ENCODE results near the gene MAT2B. TPM values are rescaled to one million over a fixed set of nuclear protein-coding genes. Genes with fewer than 3 reads are reported as not detected.
A peak's percentile ranks its signal among the peaks of the same experiment; 100 is the strongest.

The MAT2B gene
- total RNA-seq (10 to 100 TPM; 38.5 to 55.0 TPM), polyA plus RNA-seq (ENCODE audit: insufficient read length in 2 of 2) (10 to 100 TPM; 37.5 to 38.6 TPM)
- long read RNA-seq, donor 1, transcript MAT2B-202 (7 exons, 2,103 nt) = major isoform, 14 of 16 reads
- long read RNA-seq, donor 1, partial matches to known transcripts = 0 of 16 reads
- long read RNA-seq, donor 1, other reads (novel, unspliced or antisense) = 0 of 16 reads
- long read RNA-seq, donor 2, transcript MAT2B-202 (7 exons, 2,103 nt) = major isoform, 5 of 5 reads
- long read RNA-seq, donor 2, partial matches to known transcripts = 0 of 5 reads
- long read RNA-seq, donor 2, other reads (novel, unspliced or antisense) = 0 of 5 reads
- long read RNA-seq, donor 3, transcript MAT2B-202 (7 exons, 2,103 nt) = major isoform, 8 of 9 reads
- long read RNA-seq, donor 3, partial matches to known transcripts = 0 of 9 reads
- long read RNA-seq, donor 3, other reads (novel, unspliced or antisense) = 0 of 9 reads
- long read RNA-seq, donor 4, transcript MAT2B-202 (7 exons, 2,103 nt) = major isoform, 27 of 53 reads
- long read RNA-seq, donor 4, transcript MAT2B-201 (7 exons, 2,226 nt) = minor isoform, 10 of 53 reads
- long read RNA-seq, donor 4, partial matches to known transcripts = 13 of 53 reads
- long read RNA-seq, donor 4, other reads (novel, unspliced or antisense) = 0 of 53 reads

DNA sequence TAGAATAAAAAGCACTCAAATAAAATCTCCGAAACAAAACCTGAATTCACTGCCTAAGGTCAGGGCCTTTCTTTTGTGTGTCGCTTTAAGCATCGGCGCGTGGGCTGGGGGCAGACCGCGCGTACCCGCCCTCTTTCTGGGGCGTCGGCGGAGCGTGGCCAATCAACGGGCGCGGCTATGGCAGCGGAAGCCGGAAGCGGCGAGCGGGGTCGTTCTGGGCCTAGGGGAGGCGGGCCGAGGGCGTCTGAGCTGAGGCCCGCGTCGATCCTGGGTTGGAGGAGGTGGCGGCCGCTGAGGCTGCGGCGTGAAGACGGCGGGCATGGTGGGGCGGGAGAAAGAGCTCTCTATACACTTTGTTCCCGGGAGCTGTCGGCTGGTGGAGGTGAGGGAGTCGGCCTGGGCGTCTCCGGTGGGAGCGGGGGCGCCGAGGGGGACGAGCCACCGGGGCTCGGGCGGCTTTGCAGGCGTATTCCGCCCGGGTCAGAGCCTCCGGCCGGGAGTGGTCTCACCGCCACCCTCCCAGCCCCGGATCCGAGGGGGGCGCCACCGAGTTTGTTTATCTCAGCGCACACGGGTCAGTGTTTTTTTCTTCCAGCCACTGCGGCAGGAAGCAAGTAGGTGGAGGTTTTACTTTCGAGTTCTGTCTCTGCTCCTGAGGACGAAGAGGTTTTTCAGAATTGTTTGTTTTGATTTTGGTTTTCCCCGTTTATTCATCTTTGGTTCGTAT lies at the start of gene MAT2B:
Gene MAT2B (plus strand): TSS at position 252 of the 727 bp plus-strand sequence. CDS start 68 bp downstream, at position 320.
- Histone ChIP-seq H3K27me3 (ENCODE audit: control insufficient read depth, insufficient read depth, low read length) (no peaks in the 10 kb centered on the region), H3K9me3 (ENCODE audit: control insufficient read depth, insufficient read depth, low read length) (no peaks in the 10 kb centered on the region), H3K4me3 (ENCODE audit: low read depth, low read length) (peak within 1 kb of the TSS; percentile 61), H3K36me3 (ENCODE audit: control insufficient read depth, insufficient read depth, low read length) (no peaks in the 10 kb centered on the region), H3K4me1 (ENCODE audit: control insufficient read depth, insufficient read depth, low read length) (peaks cover 13% of the 10 kb centered on the region), H3K27ac (ENCODE audit: low read depth, low read length) (peak within 1 kb of the TSS; percentile 97)
- peak; percentile 77 to 98 (median 88) for DNase-seq (ENCODE audit: low read depth in 4 of 6, low spot score in 6 of 6)
- WGBS (ENCODE audit: insufficient coverage) = 0% methylated on average over 58 of the region's 64 CpGs

DNA sequence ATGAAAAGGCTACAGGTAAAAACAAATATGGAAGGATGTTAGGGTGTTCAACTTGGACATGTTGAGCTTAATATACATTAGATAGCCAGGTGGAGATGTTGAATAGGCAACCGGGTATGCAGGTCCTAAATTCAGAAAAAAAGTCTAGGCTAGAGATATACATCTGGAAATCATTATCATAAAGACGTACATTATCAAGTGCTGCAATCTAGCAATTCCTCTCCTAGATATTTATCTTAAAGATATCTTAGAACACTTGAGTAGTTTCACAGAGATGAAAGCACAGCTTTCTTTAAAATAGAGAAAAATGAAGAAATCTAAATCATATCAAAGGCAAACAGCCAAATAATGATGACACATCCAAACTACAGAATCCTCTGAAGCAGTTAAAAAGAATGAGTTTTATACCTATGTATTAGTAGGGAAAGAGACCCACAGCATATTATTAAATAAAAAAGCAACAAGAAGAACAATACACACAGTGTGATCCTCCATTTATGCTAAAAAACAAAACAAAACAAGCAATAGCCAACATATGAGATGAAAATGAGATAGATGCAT lies 49.3 kb upstream of the MAT2B start:
- H3K4me1 ChIP-seq (ENCODE audit: control insufficient read depth, insufficient read depth, low read length) = peaks cover 11% of the 10 kb centered on the region
- DNase-seq (ENCODE audit: low read depth in 4 of 6, low spot score in 6 of 6) = no peak
- no peak overlapping the region for H3K4me3 ChIP-seq (ENCODE audit: low read depth, low read length)
- WGBS (ENCODE audit: insufficient coverage) = no CpG with 5 or more reads among the region's 2 CpGs
- H3K36me3 ChIP-seq (ENCODE audit: control insufficient read depth, insufficient read depth, low read length) = peaks cover 14% of the 10 kb centered on the region
- H3K27ac ChIP-seq (ENCODE audit: low read depth, low read length) = no peak overlapping the region
- H3K27me3 ChIP-seq (ENCODE audit: control insufficient read depth, insufficient read depth, low read length) = no peaks in the 10 kb centered on the region
- no peaks in the 10 kb centered on the region for H3K9me3 ChIP-seq (ENCODE audit: control insufficient read depth, insufficient read depth, low read length)

DNA sequence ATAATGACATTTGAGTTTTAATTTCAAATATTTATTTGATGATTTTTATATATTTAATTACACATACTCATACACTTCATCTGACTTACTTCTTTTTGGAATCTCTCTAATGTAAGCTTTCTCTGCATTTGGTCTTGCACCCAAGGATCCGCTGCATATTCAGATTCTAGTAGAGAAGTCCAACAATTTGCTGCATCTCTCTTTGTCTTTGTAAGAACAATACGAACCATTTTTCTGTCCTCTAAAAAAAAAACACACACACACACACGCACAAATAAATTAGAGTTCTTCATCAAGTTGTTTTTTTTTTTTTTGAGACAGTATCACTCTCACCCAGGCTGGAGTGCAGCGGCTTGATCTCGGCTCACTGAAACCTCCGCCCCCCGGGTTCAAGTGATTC lies 48.6 kb upstream of the MAT2B start:
- no peak for DNase-seq (ENCODE audit: low read depth in 4 of 6, low spot score in 6 of 6)
- H3K4me1 ChIP-seq (ENCODE audit: control insufficient read depth, insufficient read depth, low read length) = peaks cover 11% of the 10 kb centered on the region
- no peaks in the 10 kb centered on the region for H3K9me3 ChIP-seq (ENCODE audit: control insufficient read depth, insufficient read depth, low read length)
- peaks cover 10% of the 10 kb centered on the region for H3K36me3 ChIP-seq (ENCODE audit: control insufficient read depth, insufficient read depth, low read length)
- H3K27ac ChIP-seq (ENCODE audit: low read depth, low read length) = no peak overlapping the region
- H3K27me3 ChIP-seq (ENCODE audit: control insufficient read depth, insufficient read depth, low read length) = no peaks in the 10 kb centered on the region
- WGBS (ENCODE audit: insufficient coverage) = no CpG with 5 or more reads among the region's 7 CpGs
- no peak overlapping the region for H3K4me3 ChIP-seq (ENCODE audit: low read depth, low read length)

GRCh38 chr5:163458778-163459385 lies 46.5 kb upstream of the MAT2B start:
- Histone ChIP-seq H3K9me3 (ENCODE audit: control insufficient read depth, insufficient read depth, low read length) (no peaks in the 10 kb centered on the region), H3K36me3 (ENCODE audit: control insufficient read depth, insufficient read depth, low read length) (peaks cover 9% of the 10 kb centered on the region), H3K27me3 (ENCODE audit: control insufficient read depth, insufficient read depth, low read length) (no peaks in the 10 kb centered on the region), H3K4me3 (ENCODE audit: low read depth, low read length) (peak overlapping the region; percentile 86), H3K27ac (ENCODE audit: low read depth, low read length) (peak overlapping the region; percentile 99), H3K4me1 (ENCODE audit: control insufficient read depth, insufficient read depth, low read length) (peaks cover 11% of the 10 kb centered on the region)
- no peak for DNase-seq (ENCODE audit: low read depth in 4 of 6, low spot score in 6 of 6)
- no CpG with 5 or more reads among the region's 6 CpGs for WGBS (ENCODE audit: insufficient coverage)

DNA sequence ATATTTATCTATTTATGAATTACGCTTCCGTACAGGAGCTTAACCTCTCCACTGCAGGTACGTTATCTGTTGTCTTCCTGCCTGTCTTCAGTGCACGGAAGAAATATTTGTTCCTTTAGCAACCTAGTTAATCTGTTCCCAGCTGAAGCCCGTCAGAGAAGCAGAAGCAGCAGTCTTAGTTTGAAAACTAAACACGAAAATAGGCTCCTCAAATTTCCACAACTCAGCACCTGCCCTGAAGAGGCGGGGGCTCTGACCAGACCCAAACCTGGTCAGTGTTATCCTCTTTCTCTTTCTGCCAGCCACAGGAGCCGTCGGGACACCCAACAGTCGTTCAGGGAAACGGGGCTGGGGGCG lies 46.0 kb upstream of the MAT2B start:
- Histone ChIP-seq H3K9me3 (ENCODE audit: control insufficient read depth, insufficient read depth, low read length) (no peaks in the 10 kb centered on the region), H3K4me3 (ENCODE audit: low read depth, low read length) (peak overlapping the region; percentile 86), H3K4me1 (ENCODE audit: control insufficient read depth, insufficient read depth, low read length) (peaks cover 11% of the 10 kb centered on the region), H3K27ac (ENCODE audit: low read depth, low read length) (peak overlapping the region; percentile 99), H3K27me3 (ENCODE audit: control insufficient read depth, insufficient read depth, low read length) (no peaks in the 10 kb centered on the region), H3K36me3 (ENCODE audit: control insufficient read depth, insufficient read depth, low read length) (peaks cover 6% of the 10 kb centered on the region)
- DNase-seq (ENCODE audit: low read depth in 4 of 6, low spot score in 6 of 6) = no peak
- 0% methylated on average over 12 of the region's 12 CpGs for WGBS (ENCODE audit: insufficient coverage)

DNA sequence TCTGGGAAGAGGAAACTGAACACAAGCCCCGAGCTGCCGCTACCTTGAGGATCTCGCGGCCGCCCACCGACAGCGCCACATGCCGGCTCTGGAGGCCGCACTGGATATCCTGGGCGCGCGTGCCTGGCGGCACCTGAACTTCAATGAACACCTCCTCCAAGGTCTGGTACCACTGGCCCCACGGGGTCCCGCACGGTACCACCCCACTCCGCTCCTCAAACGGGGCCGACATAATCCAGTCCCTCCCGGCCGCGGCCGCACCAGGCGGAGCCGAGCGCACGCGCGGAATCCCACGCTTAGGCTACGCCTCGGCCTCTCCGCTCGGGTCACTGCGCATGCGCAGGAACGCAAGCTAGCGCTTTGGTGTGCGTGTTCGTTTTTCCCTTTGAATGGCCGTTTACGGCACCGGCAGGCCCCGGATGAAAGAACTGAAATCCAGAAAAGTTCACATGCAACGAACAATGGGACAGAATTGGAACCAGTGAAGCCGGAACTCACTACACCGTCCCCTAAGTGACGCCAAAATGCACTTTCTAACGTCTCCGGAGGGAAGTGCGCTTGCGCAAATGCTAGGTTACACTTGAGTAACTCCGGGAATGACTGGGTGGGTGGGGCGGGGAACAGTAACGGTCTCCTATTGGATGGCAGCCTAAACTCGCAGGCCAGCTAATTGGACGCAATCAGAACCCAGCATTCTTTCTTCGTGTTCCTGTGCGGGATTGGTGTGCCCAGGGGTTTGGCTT lies 45.4 kb upstream of the MAT2B start, which contains the start of gene NUDCD2:
Gene NUDCD2 (minus strand): TSS at position 284 of the 743 bp plus-strand sequence. CDS start 52 bp downstream, at position 232.
- under 1% methylated on average over 59 of the region's 59 CpGs for WGBS (ENCODE audit: insufficient coverage)
- Histone ChIP-seq H3K4me1 (ENCODE audit: control insufficient read depth, insufficient read depth, low read length) (peaks cover 11% of the 10 kb centered on the region), H3K27ac (ENCODE audit: low read depth, low read length) (peak within 1 kb of the TSS; percentile 99), H3K4me3 (ENCODE audit: low read depth, low read length) (peak within 1 kb of the TSS; percentile 86), H3K9me3 (ENCODE audit: control insufficient read depth, insufficient read depth, low read length) (no peaks in the 10 kb centered on the region), H3K27me3 (ENCODE audit: control insufficient read depth, insufficient read depth, low read length) (no peaks in the 10 kb centered on the region), H3K36me3 (ENCODE audit: control insufficient read depth, insufficient read depth, low read length) (peaks cover 6% of the 10 kb centered on the region)
- DNase-seq (ENCODE audit: low read depth in 4 of 6, low spot score in 6 of 6) = peak; percentile 96 to 99 (median 98)

DNA sequence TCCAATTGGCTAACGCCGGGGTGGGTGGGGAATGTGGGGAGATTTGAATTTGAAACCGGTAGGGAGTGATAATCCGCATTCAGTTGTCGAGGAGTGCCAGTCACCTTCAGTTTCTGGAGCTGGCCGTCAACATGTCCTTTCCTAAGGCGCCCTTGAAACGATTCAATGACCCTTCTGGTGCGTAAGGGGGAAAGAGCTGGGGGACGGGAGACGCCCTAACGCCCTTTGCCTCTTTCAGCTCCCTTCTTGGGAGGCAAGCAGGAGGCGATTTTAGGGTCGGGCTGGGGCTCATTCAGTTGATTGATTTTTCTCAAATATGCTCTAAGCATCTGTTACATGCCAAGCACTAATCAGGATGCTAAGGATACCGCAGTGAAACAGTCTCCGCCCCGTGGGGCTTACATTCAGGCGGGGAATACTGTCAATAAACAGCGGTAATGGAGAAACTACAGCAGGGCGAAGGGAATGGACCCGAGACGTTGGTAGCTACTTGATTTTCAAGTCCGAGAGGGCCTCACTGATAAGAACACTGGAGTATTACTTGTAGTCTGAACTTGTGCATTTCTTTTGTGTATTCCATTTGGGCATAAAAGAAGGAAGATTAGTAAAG lies 44.8 kb upstream of the MAT2B start, which contains the start of gene HMMR:
Gene HMMR (plus strand): TSS at position 71 of the 610 bp plus-strand sequence. CDS start 61 bp downstream, at position 132.
- peaks cover 11% of the 10 kb centered on the region for H3K4me1 ChIP-seq (ENCODE audit: control insufficient read depth, insufficient read depth, low read length)
- no peaks in the 10 kb centered on the region for H3K9me3 ChIP-seq (ENCODE audit: control insufficient read depth, insufficient read depth, low read length)
- H3K27me3 ChIP-seq (ENCODE audit: control insufficient read depth, insufficient read depth, low read length) = no peaks in the 10 kb centered on the region
- WGBS (ENCODE audit: insufficient coverage) = 0% methylated on average over 19 of the region's 23 CpGs
- peak within 1 kb of the TSS; percentile 86 for H3K4me3 ChIP-seq (ENCODE audit: low read depth, low read length)
- peak within 1 kb of the TSS; percentile 99 for H3K27ac ChIP-seq (ENCODE audit: low read depth, low read length)
- peak in 1 of 6 donors; percentile 66 for DNase-seq (ENCODE audit: low read depth in 4 of 6, low spot score in 6 of 6)
- peaks cover under 1% of the 10 kb centered on the region for H3K36me3 ChIP-seq (ENCODE audit: control insufficient read depth, insufficient read depth, low read length)

GRCh38 chr5:163463063-163463435 lies 42.4 kb upstream of the MAT2B start:
- no peak for DNase-seq (ENCODE audit: low read depth in 4 of 6, low spot score in 6 of 6)
- H3K4me1 ChIP-seq (ENCODE audit: control insufficient read depth, insufficient read depth, low read length) = peaks cover 8% of the 10 kb centered on the region
- no peak overlapping the region for H3K27ac ChIP-seq (ENCODE audit: low read depth, low read length)
- no peak overlapping the region for H3K4me3 ChIP-seq (ENCODE audit: low read depth, low read length)
- H3K36me3 ChIP-seq (ENCODE audit: control insufficient read depth, insufficient read depth, low read length) = no peaks in the 10 kb centered on the region
- H3K9me3 ChIP-seq (ENCODE audit: control insufficient read depth, insufficient read depth, low read length) = no peaks in the 10 kb centered on the region
- no peaks in the 10 kb centered on the region for H3K27me3 ChIP-seq (ENCODE audit: control insufficient read depth, insufficient read depth, low read length)

Data from spinal cord (tissue), 10 donors.